Osteocyte (in vitro differentiated cells): ENCODE results near the gene ADAMTS6. TPM values are rescaled to one million over a fixed set of nuclear protein-coding genes. Genes with fewer than 3 reads are reported as not detected.

Source experiments
- DNase-seq: peaks from one replicate; pipeline ENCODE4 v3.0.0; 2021; ENCODE audit warnings: mixed read lengths; ENCODE audit not compliant: unreplicated experiment; ENCODE audit errors: extremely low spot score
- H3K27ac Mint-ChIP-seq: one replicate; pipeline ENCODE4 v1.8.0; 2021; ENCODE audit warnings: mild to moderate bottlenecking, mixed read lengths; ENCODE audit not compliant: unreplicated experiment
- H3K27me3 Mint-ChIP-seq: one replicate; pipeline ENCODE4 v1.8.0; 2021; ENCODE audit warnings: mixed read lengths; ENCODE audit not compliant: unreplicated experiment
- H3K36me3 Mint-ChIP-seq: one replicate; pipeline ENCODE4 v1.8.0; 2021; ENCODE audit warnings: mixed read lengths; ENCODE audit not compliant: unreplicated experiment
- H3K4me1 Mint-ChIP-seq: one replicate; pipeline ENCODE4 v1.8.0; 2021; ENCODE audit warnings: mixed read lengths; ENCODE audit not compliant: unreplicated experiment
- H3K4me3 Mint-ChIP-seq: one replicate; pipeline ENCODE4 v1.8.0; 2021; ENCODE audit warnings: mild to moderate bottlenecking, moderate library complexity, mixed read lengths; ENCODE audit not compliant: unreplicated experiment
- H3K9me3 Mint-ChIP-seq: one replicate; pipeline ENCODE4 v1.8.0; 2021; ENCODE audit warnings: mixed read lengths; ENCODE audit not compliant: unreplicated experiment
- total RNA-seq: library from RNA; stranded (reverse); gene quantifications from 2 replicates; pipeline ENCODE4 v1.2.1, GENCODE V29; 2021
- TF ChIP-seq, protein P1 (sequence below): fragments of 200-600 bp; sonication (generic); IDR thresholded peaks from 2 replicates; pipeline ENCODE4 v1.5.0; 2021; ENCODE audit warnings: antibody characterized with exemption, mild to moderate bottlenecking, moderate library complexity

The ADAMTS6 gene
- total RNA-seq, 1 donor from 2014 or later = 4.7 TPM

DNA sequence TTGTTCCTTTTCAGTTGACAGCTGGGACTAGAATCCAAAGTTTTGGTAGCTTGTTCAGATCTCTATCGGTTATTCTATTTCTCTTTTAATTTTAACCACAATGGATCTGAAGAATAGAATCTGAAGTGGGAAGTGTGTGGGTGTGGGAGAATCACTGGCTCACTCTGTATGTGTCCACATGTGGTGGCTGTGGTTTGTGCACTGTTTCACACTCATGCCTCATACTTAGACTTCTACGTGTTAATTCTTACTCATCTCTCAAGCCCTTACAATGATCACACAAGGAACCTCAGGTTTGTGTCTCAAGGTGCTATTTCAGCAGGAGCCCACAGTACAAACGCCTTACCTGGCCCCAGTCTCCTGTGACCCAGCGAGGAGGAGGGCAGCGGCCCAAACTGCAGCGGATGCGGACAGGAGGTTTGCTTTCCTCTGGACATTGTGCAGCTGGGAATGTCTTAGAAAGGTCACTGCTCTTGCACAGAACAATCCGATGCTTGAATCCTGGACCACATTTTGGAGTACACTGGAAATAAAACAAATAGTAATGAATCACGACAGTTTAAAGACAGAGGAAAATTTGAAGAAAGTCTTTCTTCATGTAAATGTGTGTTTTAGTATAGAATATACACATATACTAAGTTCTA is 309.1 kb downstream of the ADAMTS6 start:
- Mint-ChIP-seq H3K4me1 (peaks cover 6% of the 10 kb centered on the region), H3K9me3 (no peaks in the 10 kb centered on the region), H3K36me3 (peaks cover 5% of the 10 kb centered on the region), H3K27me3 (no peaks in the 10 kb centered on the region), H3K27ac (no peak overlapping the region), H3K4me3 (no peak overlapping the region)
- DNase-seq = no peak
- TF ChIP-seq, protein P1, sequence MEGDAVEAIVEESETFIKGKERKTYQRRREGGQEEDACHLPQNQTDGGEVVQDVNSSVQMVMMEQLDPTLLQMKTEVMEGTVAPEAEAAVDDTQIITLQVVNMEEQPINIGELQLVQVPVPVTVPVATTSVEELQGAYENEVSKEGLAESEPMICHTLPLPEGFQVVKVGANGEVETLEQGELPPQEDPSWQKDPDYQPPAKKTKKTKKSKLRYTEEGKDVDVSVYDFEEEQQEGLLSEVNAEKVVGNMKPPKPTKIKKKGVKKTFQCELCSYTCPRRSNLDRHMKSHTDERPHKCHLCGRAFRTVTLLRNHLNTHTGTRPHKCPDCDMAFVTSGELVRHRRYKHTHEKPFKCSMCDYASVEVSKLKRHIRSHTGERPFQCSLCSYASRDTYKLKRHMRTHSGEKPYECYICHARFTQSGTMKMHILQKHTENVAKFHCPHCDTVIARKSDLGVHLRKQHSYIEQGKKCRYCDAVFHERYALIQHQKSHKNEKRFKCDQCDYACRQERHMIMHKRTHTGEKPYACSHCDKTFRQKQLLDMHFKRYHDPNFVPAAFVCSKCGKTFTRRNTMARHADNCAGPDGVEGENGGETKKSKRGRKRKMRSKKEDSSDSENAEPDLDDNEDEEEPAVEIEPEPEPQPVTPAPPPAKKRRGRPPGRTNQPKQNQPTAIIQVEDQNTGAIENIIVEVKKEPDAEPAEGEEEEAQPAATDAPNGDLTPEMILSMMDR = no peak

DNA sequence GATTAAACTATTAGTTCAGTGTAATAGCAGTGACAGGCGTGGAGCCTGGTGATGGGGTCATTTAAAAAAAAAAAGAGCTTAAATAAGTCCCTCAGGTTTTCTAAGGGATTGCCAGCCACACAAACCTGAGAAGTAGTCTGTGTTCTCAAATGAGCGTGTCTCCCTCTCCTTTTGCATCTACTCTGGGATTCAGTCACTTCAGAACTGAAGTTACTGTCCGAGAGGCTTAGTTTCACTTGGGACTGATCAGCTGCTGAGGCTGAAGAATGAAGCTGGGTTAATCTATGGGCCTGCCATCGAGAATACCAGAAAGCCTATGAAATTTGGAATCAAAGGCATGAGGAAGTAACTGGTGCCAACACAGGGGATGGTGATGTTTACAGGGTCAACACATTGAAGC is 310.1 kb downstream of the ADAMTS6 start:
- H3K4me1 Mint-ChIP-seq = peaks cover 6% of the 10 kb centered on the region
- H3K27ac Mint-ChIP-seq = no peak overlapping the region
- no peaks in the 10 kb centered on the region for H3K9me3 Mint-ChIP-seq
- H3K36me3 Mint-ChIP-seq = peaks cover 3% of the 10 kb centered on the region
- DNase-seq = no peak
- TF ChIP-seq, protein P1 = no peak
- no peak overlapping the region for H3K4me3 Mint-ChIP-seq
- H3K27me3 Mint-ChIP-seq = no peaks in the 10 kb centered on the region

DNA sequence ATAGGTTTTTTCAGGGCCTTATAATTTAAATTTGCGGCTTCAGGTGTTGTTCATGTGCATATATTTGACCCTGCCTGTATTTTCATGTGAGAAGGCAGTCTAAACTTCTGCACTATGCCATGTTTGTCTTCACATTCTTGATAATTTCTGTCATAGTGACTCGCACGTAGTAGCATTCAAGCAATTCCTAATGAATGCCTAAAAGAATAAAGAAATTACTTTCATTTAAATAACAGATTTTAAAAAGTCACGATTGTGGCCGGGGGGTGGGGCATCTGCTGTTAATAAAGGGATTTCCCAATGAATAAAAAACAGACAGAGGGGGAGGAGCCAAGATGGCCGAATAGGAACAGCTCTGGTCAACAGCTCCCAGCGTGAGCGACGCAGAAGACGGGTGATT is 318.0 kb downstream of the ADAMTS6 start:
- peaks cover 5% of the 10 kb centered on the region for H3K36me3 Mint-ChIP-seq
- H3K4me3 Mint-ChIP-seq = no peak overlapping the region
- TF ChIP-seq, protein P1 = no peak
- H3K9me3 Mint-ChIP-seq = no peaks in the 10 kb centered on the region
- no peak for DNase-seq
- peaks cover 13% of the 10 kb centered on the region for H3K4me1 Mint-ChIP-seq
- H3K27me3 Mint-ChIP-seq = no peaks in the 10 kb centered on the region
- no peak overlapping the region for H3K27ac Mint-ChIP-seq

DNA sequence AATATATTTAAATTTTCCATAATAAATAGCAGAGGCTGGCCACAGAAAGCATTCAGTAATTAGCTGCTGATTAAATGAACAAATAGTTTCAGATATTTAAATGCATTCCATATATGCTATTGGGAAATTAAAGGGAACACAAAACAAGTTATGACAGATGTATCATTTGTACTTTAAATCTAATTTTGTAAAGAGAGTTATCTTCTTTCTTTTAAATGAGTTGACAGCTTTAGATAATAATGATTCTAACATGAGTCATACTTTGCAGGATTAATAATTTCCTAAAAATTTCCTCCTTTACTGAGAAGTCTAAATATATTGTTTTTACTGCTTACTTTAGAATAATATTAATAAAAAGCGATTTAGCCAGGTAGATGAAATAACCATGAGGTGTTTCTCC is 320.1 kb downstream of the ADAMTS6 start:
- Mint-ChIP-seq H3K27me3 (no peaks in the 10 kb centered on the region), H3K9me3 (no peaks in the 10 kb centered on the region), H3K27ac (no peak overlapping the region), H3K36me3 (peaks cover 5% of the 10 kb centered on the region), H3K4me1 (peaks cover 13% of the 10 kb centered on the region), H3K4me3 (no peak overlapping the region)
- no peak for DNase-seq
- TF ChIP-seq, protein P1 = no peak

DNA sequence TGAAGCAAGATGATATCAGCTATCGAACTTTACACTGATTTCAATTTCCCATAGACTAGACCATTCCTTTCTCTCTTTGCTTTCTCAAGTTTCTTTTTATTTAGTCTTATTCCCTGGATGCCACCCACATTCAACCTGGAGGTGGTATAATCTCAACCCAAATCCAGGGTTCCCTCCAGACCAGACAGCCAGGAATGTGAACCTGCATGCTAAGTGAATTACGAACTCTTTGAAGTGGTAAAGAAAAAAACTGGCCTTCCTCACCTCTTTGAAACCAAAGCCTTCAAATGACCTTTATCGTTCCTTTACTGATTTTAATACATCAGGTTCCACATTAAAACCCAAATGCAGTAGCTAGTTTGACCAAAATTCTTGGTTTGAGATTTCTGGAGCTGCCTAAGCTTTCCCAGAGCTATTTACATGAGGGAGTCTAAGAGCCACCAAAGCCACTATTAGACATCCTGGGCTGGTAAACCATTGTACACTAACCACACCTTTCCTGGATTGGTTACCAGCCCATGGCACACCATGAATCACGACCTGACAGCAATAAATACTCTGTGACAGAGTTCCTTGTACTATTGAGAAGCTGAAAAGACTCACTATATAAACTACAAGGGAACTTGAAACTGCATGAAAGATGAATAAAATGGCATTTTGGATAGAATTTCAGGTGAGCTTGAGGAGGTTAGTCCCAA is 323.7 kb downstream of the ADAMTS6 start:
- Mint-ChIP-seq H3K4me1 (peaks cover 10% of the 10 kb centered on the region), H3K9me3 (no peaks in the 10 kb centered on the region), H3K27me3 (no peaks in the 10 kb centered on the region), H3K4me3 (no peak overlapping the region), H3K36me3 (peaks cover 3% of the 10 kb centered on the region), H3K27ac (no peak overlapping the region)
- TF ChIP-seq, protein P1 = no peak
- DNase-seq = no peak
